Mesenchymal stem cell (in vitro differentiated cells and primary cell): ENCODE results near the gene NDST3.

Experiments used
- DNase-seq: peaks from one replicate; pipeline ENCODE4 v3.0.0-alpha.2; 2013
- H2AFZ ChIP-seq: one replicate; pipeline ENCODE4 v1.6.1; 2013; ENCODE audit warnings: low read depth, mild to moderate bottlenecking, control low read depth, inconsistent platforms, low read length, moderate library complexity
- H2AK5ac ChIP-seq: 2 replicates; pipeline ENCODE4 v1.6.1; 2013; ENCODE audit warnings: low read length, moderate library complexity, mild to moderate bottlenecking, inconsistent platforms; ENCODE audit not compliant: severe bottlenecking
- H2BK120ac ChIP-seq: one replicate; pipeline ENCODE4 v1.6.1; 2013; ENCODE audit warnings: low read depth, mild to moderate bottlenecking, inconsistent platforms, low read length, moderate library complexity
- H2BK12ac ChIP-seq, 2 experiments: one replicate each; pipeline ENCODE4 v1.6.1; 2013; ENCODE audit warnings: inconsistent platforms in 2 of 2, low read length in 2 of 2, mild to moderate bottlenecking in 2 of 2, moderate library complexity in 2 of 2, control low read depth in 1 of 2
- H2BK15ac ChIP-seq: one replicate; pipeline ENCODE4 v1.6.1; 2013; ENCODE audit warnings: mild to moderate bottlenecking, low read depth, inconsistent platforms; ENCODE audit not compliant: poor library complexity, severe bottlenecking
- H2BK5ac ChIP-seq: 2 replicates; pipeline ENCODE4 v1.6.1; 2013; ENCODE audit warnings: low read depth, mild to moderate bottlenecking, low read length, control low read depth, inconsistent platforms; ENCODE audit not compliant: poor library complexity, severe bottlenecking
- H3K14ac ChIP-seq, 2 experiments: one replicate each; pipeline ENCODE4 v1.6.1; 2013; ENCODE audit warnings: inconsistent platforms in 2 of 2, low read length in 2 of 2, control low read depth in 1 of 2, mild to moderate bottlenecking in 1 of 2, moderate library complexity in 1 of 2
- H3K18ac ChIP-seq, 2 experiments: one replicate each; pipeline ENCODE4 v1.6.1; 2013; ENCODE audit warnings: inconsistent platforms in 2 of 2, low read length in 2 of 2, control low read depth in 1 of 2, low read depth in 1 of 2, mild to moderate bottlenecking in 1 of 2
- H3K23ac ChIP-seq, 2 experiments: one replicate each; pipeline ENCODE4 v1.6.1; 2013; ENCODE audit warnings: inconsistent platforms in 2 of 2, low read length in 2 of 2, mild to moderate bottlenecking in 2 of 2, moderate library complexity in 2 of 2, control low read depth in 1 of 2
- H3K27ac ChIP-seq: 2 replicates; pipeline ENCODE4 v1.5.1; 2013; ENCODE audit warnings: mild to moderate bottlenecking, moderate library complexity, low read length, control low read depth, inconsistent platforms; ENCODE audit not compliant: poor library complexity, severe bottlenecking
- H3K27me3 ChIP-seq, 2 experiments: 2 replicates each; pipeline versions ENCODE4 v1.6.1 to v1.7.0; 2013; ENCODE audit warnings: low read length in 2 of 2, mild to moderate bottlenecking in 2 of 2, moderate library complexity in 2 of 2, control low read depth in 1 of 2, inconsistent platforms in 1 of 2; ENCODE audit not compliant: control insufficient read depth in 1 of 2, insufficient read depth in 1 of 2
- H3K36me3 ChIP-seq, 2 experiments: 2 replicates each; pipeline versions ENCODE4 v1.6.1 to v1.7.0; 2013; ENCODE audit warnings: low read length in 2 of 2, control low read depth in 1 of 2, inconsistent platforms in 1 of 2, low read depth in 1 of 2, mild to moderate bottlenecking in 1 of 2; ENCODE audit not compliant: insufficient read depth in 2 of 2, control insufficient read depth in 1 of 2
- H3K4ac ChIP-seq, 2 experiments: one replicate each; pipeline ENCODE4 v1.6.1; 2013; ENCODE audit warnings: inconsistent platforms in 2 of 2, low read length in 2 of 2, mild to moderate bottlenecking in 2 of 2, moderate library complexity in 2 of 2, control low read depth in 1 of 2, low read depth in 1 of 2
- H3K4me1 ChIP-seq: 2 replicates; pipeline ENCODE4 v1.6.1; 2013; ENCODE audit warnings: low read depth, low read length, control low read depth; ENCODE audit not compliant: control insufficient read depth, insufficient read depth
- H3K4me2 ChIP-seq: 2 replicates; pipeline ENCODE4 v1.6.1; 2013; ENCODE audit warnings: low read length, mild to moderate bottlenecking, inconsistent platforms; ENCODE audit not compliant: poor library complexity, severe bottlenecking
- H3K4me3 ChIP-seq, 2 experiments: 2 replicates each; pipeline versions ENCODE4 v1.5.1 to v1.7.0; 2013; ENCODE audit warnings: low read length in 2 of 2, mild to moderate bottlenecking in 2 of 2, control low read depth in 1 of 2, low read depth in 1 of 2; ENCODE audit not compliant: insufficient read depth in 1 of 2
- H3K79me1 ChIP-seq: replicated peaks from 2 replicates; pipeline ENCODE4 v1.6.1; 2013; ENCODE audit warnings: mild to moderate bottlenecking, control low read depth, low read length, inconsistent platforms; ENCODE audit not compliant: poor library complexity, severe bottlenecking
- H3K9ac ChIP-seq: 2 replicates; pipeline ENCODE4 v1.7.0; 2013; ENCODE audit warnings: mild to moderate bottlenecking, low read length, moderate library complexity
- H3K9me3 ChIP-seq: 2 replicates; pipeline ENCODE4 v1.7.0; 2013; ENCODE audit warnings: mild to moderate bottlenecking, low read length; ENCODE audit not compliant: control insufficient read depth
- H4K8ac ChIP-seq: one replicate; pipeline ENCODE4 v1.6.1; 2013; ENCODE audit warnings: inconsistent platforms, mild to moderate bottlenecking, low read length, moderate library complexity
- H4K91ac ChIP-seq: one replicate; pipeline ENCODE4 v1.6.1; 2013; ENCODE audit warnings: mild to moderate bottlenecking, low read length, inconsistent platforms
- WGBS: methylation state at CpG from one replicate; pipeline ENCODE4 v1.1.7; 2013; ENCODE audit warnings: mixed read lengths; 5-methylcytosine and 5-hydroxymethylcytosine counted together

NDST3 gene

DNA sequence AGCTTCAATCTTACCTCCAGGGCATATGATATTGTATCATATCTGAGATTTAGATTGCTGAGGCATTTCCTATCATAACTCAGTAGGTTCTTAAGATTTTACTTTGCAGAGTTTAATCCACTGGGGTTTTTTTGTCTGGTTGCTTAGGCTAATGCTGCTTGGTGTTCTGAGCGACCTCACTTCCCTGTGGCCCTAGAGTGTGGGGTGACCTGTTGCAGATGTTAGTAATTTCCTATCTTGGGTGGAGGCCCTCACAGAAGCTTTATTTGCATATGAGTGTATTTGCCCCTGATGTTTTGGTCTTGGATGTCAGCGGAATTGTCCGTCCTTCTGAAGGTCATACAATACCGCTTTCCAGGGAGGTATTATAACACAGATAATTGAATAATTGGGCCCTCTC is 137.1 kb downstream of the NDST3 start:
- Histone ChIP-seq H2AK5ac (no peak overlapping the region), H3K14ac (no peak overlapping the region), H3K4ac (peak overlapping the region in 1 of 2 experiments; percentile 73), H3K9ac (no peak overlapping the region), H3K4me3 (no peak overlapping the region), H3K79me1 (no peaks in the 10 kb centered on the region), H2BK120ac (peak overlapping the region; percentile 15), H3K27ac (no peak overlapping the region), H3K9me3 (peaks cover 19% of the 10 kb centered on the region), H2BK5ac (no peak overlapping the region), H2BK15ac (no peak overlapping the region), H3K27me3 (no peaks in the 10 kb centered on the region), H3K23ac (no peak overlapping the region), H2BK12ac (peak overlapping the region; percentile 11 to 54), H3K4me2 (no peak overlapping the region), H4K91ac (no peak overlapping the region), H3K4me1 (no peaks in the 10 kb centered on the region), H4K8ac (no peak overlapping the region), H2AFZ (no peak overlapping the region), H3K18ac (peak overlapping the region; percentile 54 to 70), H3K36me3 (no peaks in the 10 kb centered on the region)
- 95% methylated on average over 4 of the region's 4 CpGs for WGBS
- DNase-seq: peak; percentile 12

DNA sequence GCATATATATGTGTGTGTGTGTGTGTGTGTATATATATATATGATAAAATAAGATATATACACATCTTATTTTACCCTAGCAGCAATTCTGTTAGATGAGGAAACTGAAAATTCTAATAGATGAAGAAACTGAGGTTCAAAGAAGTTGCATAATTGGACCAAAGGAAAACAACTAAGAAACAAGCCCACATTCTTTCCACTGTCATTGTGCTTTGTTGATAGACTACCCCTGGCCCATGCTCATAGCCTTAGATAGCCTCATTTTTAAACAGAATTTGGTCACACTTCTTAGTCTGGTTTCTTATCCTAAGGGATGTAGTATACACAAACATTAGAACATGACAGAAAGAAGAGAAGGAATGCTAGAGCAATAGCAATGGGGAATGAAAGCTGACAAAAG is 138.8 kb downstream of the NDST3 start:
- DNase-seq: peak; percentile 47

DNA sequence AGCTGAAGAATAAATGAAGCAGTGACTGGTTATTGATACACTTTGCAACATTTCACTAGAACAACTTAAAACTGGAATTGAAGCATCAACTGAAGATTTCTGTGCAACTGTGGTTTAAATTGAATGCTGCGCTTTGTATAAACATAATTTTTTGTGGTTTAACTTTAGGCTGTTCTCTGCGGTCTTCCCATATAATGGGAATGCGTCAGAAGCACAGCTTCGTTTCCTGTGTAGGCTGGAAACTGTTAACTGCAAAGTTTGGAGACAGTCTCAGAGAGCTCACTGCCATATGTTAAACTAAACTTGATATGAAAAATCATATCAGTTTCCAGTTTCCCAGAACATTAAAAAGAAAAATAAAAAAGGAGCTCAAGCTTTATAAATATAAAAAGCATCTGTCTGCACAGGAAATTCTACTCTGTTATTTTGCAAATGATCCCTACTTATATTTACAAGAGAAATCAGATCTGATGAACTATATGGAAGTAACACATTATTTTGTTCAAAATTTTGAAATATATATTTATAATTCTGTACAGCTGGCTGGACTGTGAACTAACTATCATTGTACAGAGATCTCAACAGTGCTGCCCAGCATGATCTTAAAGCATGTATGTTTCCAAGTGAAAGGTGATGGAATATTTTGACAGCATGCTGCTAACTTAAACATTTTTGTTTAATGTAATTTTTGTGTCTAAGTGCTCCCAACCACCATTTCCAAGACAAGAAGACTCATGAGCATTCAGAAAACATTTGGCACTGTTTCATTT is 139.9 kb downstream of the NDST3 start:
- Histone ChIP-seq H4K91ac (no peak overlapping the region), H2AFZ (no peak overlapping the region), H4K8ac (no peak overlapping the region), H3K4ac (no peak overlapping the region), H3K18ac (no peak overlapping the region), H2AK5ac (no peak overlapping the region), H3K23ac (no peak overlapping the region), H2BK5ac (no peak overlapping the region), H3K36me3 (no peaks in the 10 kb centered on the region), H3K4me3 (no peak overlapping the region), H3K4me2 (no peak overlapping the region), H3K79me1 (no peaks in the 10 kb centered on the region), H2BK120ac (no peak overlapping the region), H3K9ac (no peak overlapping the region), H3K27ac (no peak overlapping the region), H3K27me3 (no peaks in the 10 kb centered on the region), H2BK12ac (no peak overlapping the region), H2BK15ac (no peak overlapping the region), H3K9me3 (no peaks in the 10 kb centered on the region), H3K4me1 (no peaks in the 10 kb centered on the region), H3K14ac (no peak overlapping the region)
- DNase-seq: peak; percentile 86
- 4% methylated on average over 4 of the region's 4 CpGs for WGBS

More for the DNA sequence above, 138.8 kb downstream of the NDST3 start:
- H3K4me1 ChIP-seq: no peaks in the 10 kb centered on the region
- no peak overlapping the region for H3K23ac ChIP-seq
- no peak overlapping the region for H4K91ac ChIP-seq
- no peak overlapping the region for H2BK12ac ChIP-seq
- H3K9me3 ChIP-seq: peaks cover 4% of the 10 kb centered on the region
- no peaks in the 10 kb centered on the region for H3K79me1 ChIP-seq
- H3K4ac ChIP-seq: no peak overlapping the region
- no peak overlapping the region for H3K14ac ChIP-seq
- H3K27ac ChIP-seq: no peak overlapping the region
- H3K4me3 ChIP-seq: no peak overlapping the region
- no peak overlapping the region for H2AK5ac ChIP-seq
- no peak overlapping the region for H2BK120ac ChIP-seq
- H3K18ac ChIP-seq: no peak overlapping the region
- no peak overlapping the region for H3K9ac ChIP-seq
- H2BK15ac ChIP-seq: no peak overlapping the region
- no peak overlapping the region for H2BK5ac ChIP-seq
- H3K27me3 ChIP-seq: no peaks in the 10 kb centered on the region
- H2AFZ ChIP-seq: no peak overlapping the region
- no peaks in the 10 kb centered on the region for H3K36me3 ChIP-seq
- H3K4me2 ChIP-seq: no peak overlapping the region
- H4K8ac ChIP-seq: no peak overlapping the region

DNA sequence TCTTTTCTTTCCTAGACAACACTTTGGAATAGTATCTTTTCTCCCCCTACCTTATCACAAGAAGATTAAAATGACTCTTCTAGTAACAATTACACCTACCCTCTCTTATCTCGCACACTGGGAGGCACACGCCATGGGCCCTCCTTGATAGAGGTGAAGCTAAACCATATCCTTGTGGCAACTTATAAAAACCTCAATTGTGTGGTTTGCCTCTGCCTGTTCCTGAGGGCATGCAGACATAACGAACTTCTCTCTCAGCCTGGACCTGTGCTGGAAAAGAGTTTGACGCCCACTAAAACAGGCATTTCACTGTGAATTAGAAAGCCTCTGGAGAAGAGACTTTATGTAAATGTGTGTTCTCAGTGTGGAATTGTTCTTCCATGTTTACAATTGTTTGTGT is 141.2 kb downstream of the NDST3 start:
- Histone ChIP-seq H3K9ac (no peak overlapping the region), H2AK5ac (no peak overlapping the region), H2BK5ac (no peak overlapping the region), H3K4me3 (no peak overlapping the region), H3K14ac (no peak overlapping the region), H3K9me3 (no peaks in the 10 kb centered on the region), H2BK120ac (peak overlapping the region; percentile 1), H3K4me2 (no peak overlapping the region), H3K4ac (peak overlapping the region in 1 of 2 experiments; percentile 75), H2BK12ac (peak overlapping the region in 1 of 2 experiments; percentile 34), H3K18ac (peak overlapping the region; percentile 6 to 78), H3K79me1 (no peaks in the 10 kb centered on the region), H3K23ac (no peak overlapping the region), H4K8ac (no peak overlapping the region), H3K27me3 (no peaks in the 10 kb centered on the region), H3K27ac (no peak overlapping the region), H3K36me3 (no peaks in the 10 kb centered on the region), H2BK15ac (no peak overlapping the region), H2AFZ (no peak overlapping the region), H3K4me1 (no peaks in the 10 kb centered on the region), H4K91ac (no peak overlapping the region)
- DNase-seq: no peak
- 85% methylated on average over 4 of the region's 4 CpGs for whole genome bisulfite sequencing
